EH (cell line): ENCODE measurements around the gene OSBPL5.
A peak's percentile ranks its signal among the peaks of the same experiment; 100 is the strongest.

Experiments
- DNase-seq: peaks from one replicate; pipeline ENCODE4 v3.0.0-alpha.2; 2015; ENCODE audit warnings: low read depth

The OSBPL5 gene

GRCh38 chr11:3133261-3134217, 31.6 kb downstream of the OSBPL5 start:
- no peak for DNase-seq

GRCh38 chr11:3132831-3133260, 32.3 kb downstream of the OSBPL5 start:
- DNase-seq, result no peak

GRCh38 chr11:3132271-3132781, 32.8 kb downstream of the OSBPL5 start:
- no peak for DNase-seq

- DNase-seq, result no peak
Observed at GRCh38 chr11:3131330-3131941, 33.7 kb downstream of the OSBPL5 start.

GRCh38 chr11:3130269-3131071, 34.6 kb downstream of the OSBPL5 start:
- DNase-seq, result no peak

GRCh38 chr11:3129591-3130268, 35.4 kb downstream of the OSBPL5 start:
- no peak for DNase-seq

GRCh38 chr11:3129181-3129590, 35.9 kb downstream of the OSBPL5 start:
- DNase-seq, result no peak

- no peak for DNase-seq
Observed at GRCh38 chr11:3128356-3129180, 36.5 kb downstream of the OSBPL5 start.

- no peak for DNase-seq
Observed at GRCh38 chr11:3127706-3128355, 37.3 kb downstream of the OSBPL5 start.

- DNase-seq, result no peak
Observed at GRCh38 chr11:3126901-3127691, 38.0 kb downstream of the OSBPL5 start.

GRCh38 chr11:3126207-3126865, 38.8 kb downstream of the OSBPL5 start:
- no peak for DNase-seq

- DNase-seq, result no peak
Observed at GRCh38 chr11:3124821-3125220, 40.3 kb downstream of the OSBPL5 start.

- peak; percentile 97 for DNase-seq
Observed at GRCh38 chr11:3123761-3124733, 41.1 kb downstream of the OSBPL5 start.

GRCh38 chr11:3123305-3123704, 41.8 kb downstream of the OSBPL5 start:
- DNase-seq, result no peak

GRCh38 chr11:3122775-3123201, 42.3 kb downstream of the OSBPL5 start:
- no peak for DNase-seq

- DNase-seq, result no peak
Observed at GRCh38 chr11:3121931-3122774, 43.0 kb downstream of the OSBPL5 start.

GRCh38 chr11:3121416-3121815, 43.7 kb downstream of the OSBPL5 start:
- DNase-seq, result no peak
